ENCODE measurements around the gene SCGB3A2. TPM values are rescaled to one million over a fixed set of nuclear protein-coding genes. Genes with fewer than 3 reads are reported as not detected.

Gene SCGB3A2
- polyA plus RNA-seq, 3 donors = 1.3 to 15.9 (median 9.3) TPM

DNA sequence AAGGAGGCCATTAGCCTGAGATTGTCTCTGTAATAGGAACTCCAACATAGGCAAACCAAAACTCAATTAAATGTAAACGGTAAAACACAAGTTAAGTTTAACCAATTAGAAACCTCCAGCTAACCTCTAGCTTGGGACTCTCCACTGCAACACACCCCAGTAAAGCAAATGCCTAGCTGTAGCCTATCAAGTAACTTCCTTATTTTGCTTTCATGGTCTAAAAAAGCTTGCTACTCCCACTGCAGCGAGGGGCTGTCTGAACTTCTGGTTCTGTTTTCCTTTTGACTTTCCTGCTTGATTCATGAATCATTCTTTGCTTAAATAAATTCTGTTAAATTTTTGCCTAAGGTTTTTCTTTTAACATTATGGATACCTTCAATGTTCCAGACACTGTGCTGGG, 52.3 kb downstream of the SCGB3A2 start:
- Histone ChIP-seq H2AFZ (ENCODE audit: insufficient read depth, low read depth, low read length, poor library complexity, severe bottlenecking) (no peak overlapping the region), H4K20me1 (ENCODE audit: insufficient read depth, low read length) (no peaks in the 10 kb centered on the region), H3K9me3 (replicated peaks in 1 of 2; ENCODE audit: control insufficient read depth in 1 of 2, insufficient read depth in 1 of 2, low read length in 2 of 2) (no peaks in the 10 kb centered on the region), H3K4me2 (replicated peaks; ENCODE audit: extremely low read depth, low read length, poor library complexity, severe bottlenecking) (peak overlapping the region; percentile 9), H3K79me2 (ENCODE audit: insufficient read depth, low read length) (no peaks in the 10 kb centered on the region), H3K27ac (ENCODE audit: low read depth in 1 of 2, low read length in 2 of 2) (peak overlapping the region in 1 of 2 donors; percentile 45), H3K27me3 (ENCODE audit: control insufficient read depth in 2 of 2, insufficient read depth in 2 of 2, low read length in 2 of 2) (no peaks in the 10 kb centered on the region), H3K4me1 (ENCODE audit: control insufficient read depth in 1 of 2, insufficient read depth in 2 of 2, low read length in 2 of 2) (peaks cover 17 to 41% of the 10 kb centered on the region in 2 donors), H3K9ac (ENCODE audit: insufficient read depth, low read length, poor library complexity, severe bottlenecking) (no peak overlapping the region), H3K4me3 (replicated peaks in 1 of 3; ENCODE audit: low read depth in 2 of 3, low read length in 3 of 3) (no peak overlapping the region), H3K36me3 (replicated peaks in 1 of 2; ENCODE audit: control insufficient read depth in 1 of 2, insufficient read depth in 2 of 2, low read length in 2 of 2) (no peaks in the 10 kb centered on the region)
- Mint-ChIP-seq H3K27ac (peak overlapping the region in 3 of 7 donors; percentile 12 to 76 (median 73)), H3K27me3 (ENCODE audit: low read depth in 3 of 3) (no peaks in the 10 kb centered on the region), H3K4me1 (peaks cover 39% of the 10 kb centered on the region), H3K36me3 (no peaks in the 10 kb centered on the region), H3K4me3 (no peak overlapping the region), H3K9me3 (peaks cover 0 to 7% (median 2%) of the 10 kb centered on the region in 7 donors)
- peak in 2 of 3 donors; percentile 49 to 56 for DNase-seq
- TF ChIP-seq, protein P1, sequence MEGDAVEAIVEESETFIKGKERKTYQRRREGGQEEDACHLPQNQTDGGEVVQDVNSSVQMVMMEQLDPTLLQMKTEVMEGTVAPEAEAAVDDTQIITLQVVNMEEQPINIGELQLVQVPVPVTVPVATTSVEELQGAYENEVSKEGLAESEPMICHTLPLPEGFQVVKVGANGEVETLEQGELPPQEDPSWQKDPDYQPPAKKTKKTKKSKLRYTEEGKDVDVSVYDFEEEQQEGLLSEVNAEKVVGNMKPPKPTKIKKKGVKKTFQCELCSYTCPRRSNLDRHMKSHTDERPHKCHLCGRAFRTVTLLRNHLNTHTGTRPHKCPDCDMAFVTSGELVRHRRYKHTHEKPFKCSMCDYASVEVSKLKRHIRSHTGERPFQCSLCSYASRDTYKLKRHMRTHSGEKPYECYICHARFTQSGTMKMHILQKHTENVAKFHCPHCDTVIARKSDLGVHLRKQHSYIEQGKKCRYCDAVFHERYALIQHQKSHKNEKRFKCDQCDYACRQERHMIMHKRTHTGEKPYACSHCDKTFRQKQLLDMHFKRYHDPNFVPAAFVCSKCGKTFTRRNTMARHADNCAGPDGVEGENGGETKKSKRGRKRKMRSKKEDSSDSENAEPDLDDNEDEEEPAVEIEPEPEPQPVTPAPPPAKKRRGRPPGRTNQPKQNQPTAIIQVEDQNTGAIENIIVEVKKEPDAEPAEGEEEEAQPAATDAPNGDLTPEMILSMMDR (IDR thresholded peaks at IDR 0.05) = no peak
- WGBS (ENCODE audit: insufficient coverage) = 20% methylated on average over 1 of the region's 2 CpGs
- intact Hi-C loops (cut with micrococcal nuclease) = loop anchor here in 1 of 2 donors (10.0 kb wide), 1 partner anchor 76 kb away; no protein-coding TSS in a partner anchor

Other genes with a start within 250 kb of the SCGB3A2 start
- gene JAKMIP2, start 96.0 kb upstream of the SCGB3A2 start, polyA plus RNA-seq = under 1 TPM in 1 of 3 donors, not detected in 2; 0.02 TPM
- gene SPINK1, start 47.0 kb upstream of the SCGB3A2 start, polyA plus RNA-seq = not detected
- gene C5orf46, start 27.8 kb downstream of the SCGB3A2 start, polyA plus RNA-seq = not detected
- gene SPINK5, start 185.3 kb downstream of the SCGB3A2 start, polyA plus RNA-seq = not detected